Fibroblast of skin of abdomen (primary cell): ENCODE data around the gene CFD.
A peak's percentile ranks its signal among the peaks of the same experiment; 100 is the strongest.
"Not testable (repeated sequence)": the region's sequence is repeated elsewhere in the genome, so short reads cannot be mapped to it uniquely, and the experiment has no call there.

Source experiments
- DNase-seq: peaks from one replicate; pipeline ENCODE4 v3.0.0-alpha.2; 2013

CFD gene

GRCh38 chr19:825897-826644 lies 33.4 kb upstream of the CFD start:
- no peak for DNase-seq

- no peak for DNase-seq
Measured at GRCh38 chr19:827314-827709, 32.2 kb upstream of the CFD start.

- DNase-seq, result no peak
Measured at GRCh38 chr19:827710-828321, 31.6 kb upstream of the CFD start, which contains the start of gene AZU1. Gene AZU1, plus strand, starts transcription at chr19:827837. Its CDS starts 10 bp downstream, at chr19:827847.

GRCh38 chr19:829129-829758 lies 30.2 kb upstream of the CFD start:
- no peak for DNase-seq

- no peak for DNase-seq
Measured at GRCh38 chr19:831407-832369, 27.8 kb upstream of the CFD start.

- DNase-seq, result no peak
Measured at GRCh38 chr19:834216-834615, 25.2 kb upstream of the CFD start.

GRCh38 chr19:835210-835810 lies 24.2 kb upstream of the CFD start:
- no peak for DNase-seq

GRCh38 chr19:840519-841206 lies 18.8 kb upstream of the CFD start, which contains the start of gene PRTN3:
Gene PRTN3, plus strand, starts transcription at chr19:840999. Its CDS starts 10 bp downstream, at chr19:841009.
- DNase-seq, result no peak

- DNase-seq, result not testable (repeated sequence)
Measured at GRCh38 chr19:842802-843179, 16.7 kb upstream of the CFD start.

GRCh38 chr19:843180-843835 lies 16.2 kb upstream of the CFD start:
- no peak for DNase-seq

- DNase-seq, result no peak
Measured at GRCh38 chr19:843836-844545, 15.5 kb upstream of the CFD start.

- no peak for DNase-seq
Measured at GRCh38 chr19:844546-844971, 14.9 kb upstream of the CFD start.

- DNase-seq, result no peak
Measured at GRCh38 chr19:845707-846521, 13.6 kb upstream of the CFD start.

GRCh38 chr19:848386-848921 lies 11.0 kb upstream of the CFD start:
- DNase-seq, result no peak

GRCh38 chr19:849195-849594 lies 10.3 kb upstream of the CFD start:
- DNase-seq, result not testable (repeated sequence)

- peak; percentile 84 for DNase-seq
Measured at GRCh38 chr19:850221-850978, 9.1 kb upstream of the CFD start.

GRCh38 chr19:850979-851335 lies 8.5 kb upstream of the CFD start:
- no peak for DNase-seq
